WTC11 (cell line): ENCODE data around the gene WNT7A. TPM values are rescaled to one million over a fixed set of nuclear protein-coding genes. Genes with fewer than 3 reads are reported as not detected.

Source experiments
- ATAC-seq: fragments of 200-7000 bp; cut with Tn5 transposase; 2 replicates; pipeline ENCODE4 v1.10.0; 2021; ENCODE audit warnings: mild to moderate bottlenecking, moderate library complexity
- CTCF ChIA-PET: fragments of 300-600 bp; sonication (Branson Sonifier 250); formaldehyde crosslinking; loops from one replicate; lab custom pipeline; 2021; ENCODE audit warnings: antibody characterized with exemption; lab: Charles Lee
- POLR2A ChIA-PET: fragments of 350-600 bp; sonication (Branson Sonifier 250); formaldehyde crosslinking; loops from one replicate; lab custom pipeline; 2021; ENCODE audit warnings: antibody characterized with exemption; lab: Charles Lee
- DNase-seq: peaks from one replicate; pipeline ENCODE4 v3.0.0; 2021; ENCODE audit warnings: low spot score
- H3K27ac Mint-ChIP-seq: 2 replicates; pipeline ENCODE4 v1.8.0; 2021; ENCODE audit warnings: mixed read lengths
- H3K27me3 Mint-ChIP-seq: 2 replicates; pipeline ENCODE4 v1.8.0; 2021; ENCODE audit warnings: low read depth, mild to moderate bottlenecking, moderate library complexity, mixed read lengths
- H3K36me3 Mint-ChIP-seq: 2 replicates; pipeline ENCODE4 v1.8.0; 2021; ENCODE audit warnings: mixed read lengths
- H3K4me1 Mint-ChIP-seq: 2 replicates; pipeline ENCODE4 v1.8.0; 2022; ENCODE audit warnings: mixed read lengths
- H3K4me3 Mint-ChIP-seq: 2 replicates; pipeline ENCODE4 v1.8.0; 2021; ENCODE audit warnings: mild to moderate bottlenecking, moderate library complexity, mixed read lengths
- H3K9me3 Mint-ChIP-seq: 2 replicates; pipeline ENCODE4 v1.8.0; 2021; ENCODE audit warnings: mixed read lengths
- ARID4B ChIP-seq: sonication (generic); formaldehyde crosslinking; IDR thresholded peaks from 2 replicates; pipeline ENCODE4 v1.8.0; 2023; ENCODE audit warnings: missing genetic modification reagents, mild to moderate bottlenecking, borderline replicate concordance
- ATF2 ChIP-seq: sonication (generic); formaldehyde crosslinking; IDR thresholded peaks from 2 replicates; pipeline ENCODE4 v1.8.1; 2022; ENCODE audit warnings: low read depth, missing genetic modification reagents, borderline replicate concordance
- CBFB ChIP-seq: sonication (generic); formaldehyde crosslinking; IDR thresholded peaks from 2 replicates; pipeline ENCODE4 v1.8.1; 2022; ENCODE audit warnings: mild to moderate bottlenecking, low read depth, missing genetic modification reagents
- CDX4 ChIP-seq: fragments of 250-450 bp; sonication (Bioruptor Pico); IDR thresholded peaks from 2 replicates; pipeline ENCODE4 v1.9.0; 2021; ENCODE audit warnings: moderate library complexity, mild to moderate bottlenecking, inconsistent platforms, borderline replicate concordance
- CREB1 ChIP-seq: sonication (generic); formaldehyde crosslinking; IDR thresholded peaks from 2 replicates; pipeline ENCODE4 v1.8.0; 2023; ENCODE audit warnings: mild to moderate bottlenecking, missing genetic modification reagents
- E2F5 ChIP-seq: sonication (generic); formaldehyde crosslinking; IDR thresholded peaks from 2 replicates; pipeline ENCODE4 v1.8.1; 2022; ENCODE audit warnings: mild to moderate bottlenecking, moderate library complexity, missing genetic modification reagents
- FOXK1 ChIP-seq: sonication (generic); formaldehyde crosslinking; IDR thresholded peaks from 2 replicates; pipeline ENCODE4 v1.8.0; 2022; ENCODE audit warnings: mild to moderate bottlenecking, moderate library complexity, missing genetic modification reagents
- GRHL2 ChIP-seq: fragments of 250-450 bp; sonication (Bioruptor Pico); IDR thresholded peaks from 2 replicates; pipeline ENCODE4 v1.8.0; 2022; ENCODE audit warnings: mild to moderate bottlenecking, moderate library complexity; ENCODE audit not compliant: insufficient replicate concordance, severe bottlenecking
- GTF2I ChIP-seq: fragments of 250-450 bp; sonication (Bioruptor Pico); conservative IDR thresholded peaks from 2 replicates; pipeline ENCODE4 v1.4.0; 2021; ENCODE audit warnings: mild to moderate bottlenecking
- KAT7 ChIP-seq: sonication (generic); formaldehyde crosslinking; IDR thresholded peaks from 2 replicates; pipeline ENCODE4 v1.8.1; 2023; ENCODE audit warnings: missing genetic modification reagents, mild to moderate bottlenecking, borderline replicate concordance
- MYBL2 ChIP-seq: sonication (generic); formaldehyde crosslinking; IDR thresholded peaks from 2 replicates; pipeline ENCODE4 v1.8.1; 2023; ENCODE audit warnings: mild to moderate bottlenecking, moderate library complexity, missing genetic modification reagents
- NFE2L1 ChIP-seq: sonication (generic); formaldehyde crosslinking; IDR thresholded peaks from 2 replicates; pipeline ENCODE4 v1.8.1; 2023; ENCODE audit warnings: missing genetic modification reagents
- NR1H2 ChIP-seq: sonication (generic); formaldehyde crosslinking; IDR thresholded peaks from 2 replicates; pipeline ENCODE4 v1.9.0; 2021; ENCODE audit warnings: mild to moderate bottlenecking, moderate library complexity, missing genetic modification reagents
- SOX15 ChIP-seq: fragments of 250-450 bp; sonication (Bioruptor Pico); IDR thresholded peaks from 2 replicates; pipeline ENCODE4 v1.9.0; 2021; ENCODE audit warnings: mild to moderate bottlenecking
- TP53 ChIP-seq: sonication (generic); formaldehyde crosslinking; IDR thresholded peaks from 2 replicates; pipeline ENCODE4 v1.8.1; 2023; ENCODE audit warnings: mild to moderate bottlenecking, missing genetic modification reagents
- ZBTB21 ChIP-seq: sonication (generic); formaldehyde crosslinking; IDR thresholded peaks from 2 replicates; pipeline ENCODE4 v1.8.1; 2023; ENCODE audit warnings: mild to moderate bottlenecking, missing genetic modification reagents, borderline replicate concordance
- ZBTB43 ChIP-seq: sonication (generic); formaldehyde crosslinking; IDR thresholded peaks from 2 replicates; pipeline ENCODE4 v1.8.1; 2023; ENCODE audit warnings: mild to moderate bottlenecking, missing genetic modification reagents
- ZNF138 ChIP-seq: sonication (generic); formaldehyde crosslinking; conservative IDR thresholded peaks from 2 replicates; pipeline ENCODE4 v1.8.1; 2022; ENCODE audit warnings: mild to moderate bottlenecking, moderate library complexity, missing genetic modification reagents
- ZNF232 ChIP-seq: sonication (generic); formaldehyde crosslinking; IDR thresholded peaks from 2 replicates; pipeline ENCODE4 v1.8.0; 2022; ENCODE audit warnings: mild to moderate bottlenecking, missing genetic modification reagents
- ZNF263 ChIP-seq: sonication (generic); formaldehyde crosslinking; IDR thresholded peaks from 2 replicates; pipeline ENCODE4 v1.8.1; 2022; ENCODE audit warnings: low read depth, mild to moderate bottlenecking, moderate library complexity, missing genetic modification reagents
- ZNF317 ChIP-seq: sonication (generic); formaldehyde crosslinking; IDR thresholded peaks from 2 replicates; pipeline ENCODE4 v1.8.1; 2023; ENCODE audit warnings: low read depth, mild to moderate bottlenecking, moderate library complexity, missing genetic modification reagents, borderline replicate concordance
- ZNF396 ChIP-seq: fragments of 250-450 bp; sonication (Bioruptor Pico); IDR thresholded peaks from 2 replicates; pipeline ENCODE4 v1.8.0; 2021; ENCODE audit warnings: mild to moderate bottlenecking, moderate library complexity, borderline replicate concordance
- total RNA-seq: library from RNA; stranded (reverse); gene quantifications from 3 replicates; pipeline ENCODE4 v1.2.3, GENCODE V29; 2021

Gene WNT7A
- total RNA-seq, 1 experiment from 2014 or later, result 0.04 TPM

GRCh38 chr3:13927295-13927694 lies 47.4 kb upstream of the WNT7A start (continued):
- TF ChIP-seq ZBTB43 (CRISPR knock-in tag), result no peak
- no peak for TF ChIP-seq ARID4B (CRISPR knock-in tag)
- TF ChIP-seq ZNF138 (CRISPR knock-in tag), result no peak
- TF ChIP-seq ZBTB21 (CRISPR knock-in tag), result no peak

GRCh38 chr3:13916375-13916774 lies 36.5 kb upstream of the WNT7A start:
- H3K27ac Mint-ChIP-seq, result no peak overlapping the region
- peaks cover 78% of the 10 kb centered on the region for H3K9me3 Mint-ChIP-seq
- H3K4me3 Mint-ChIP-seq, result no peak overlapping the region
- H3K4me1 Mint-ChIP-seq, result no peaks in the 10 kb centered on the region
- ChIA-PET CTCF (no interaction called here), POLR2A (no interaction called here)
- H3K36me3 Mint-ChIP-seq, result peaks cover 9% of the 10 kb centered on the region
- ATAC-seq (no peak), DNase-seq (no peak)
- H3K27me3 Mint-ChIP-seq, result peaks cover 31% of the 10 kb centered on the region
- TF ChIP-seq NR1H2 (CRISPR knock-in tag), result no peak
- TF ChIP-seq GTF2I (CRISPR knock-in tag), result no peak
- TF ChIP-seq NFE2L1, result no peak
- TF ChIP-seq ZNF317 (CRISPR knock-in tag), result no peak
- TF ChIP-seq FOXK1 (CRISPR knock-in tag), result no peak
- no peak for TF ChIP-seq SOX15 (CRISPR knock-in tag)
- no peak for TF ChIP-seq ZNF396 (CRISPR knock-in tag)
- no peak for TF ChIP-seq CDX4 (CRISPR knock-in tag)
- TF ChIP-seq ATF2 (CRISPR knock-in tag), result no peak
- no peak for TF ChIP-seq ZNF263 (CRISPR knock-in tag)
- TF ChIP-seq KAT7 (CRISPR knock-in tag), result no peak
- no peak for TF ChIP-seq GRHL2 (CRISPR knock-in tag)
- no peak for TF ChIP-seq E2F5 (CRISPR knock-in tag)
- TF ChIP-seq ZNF232 (CRISPR knock-in tag), result no peak
- no peak for TF ChIP-seq CREB1 (CRISPR knock-in tag)
- no peak for TF ChIP-seq MYBL2 (CRISPR knock-in tag)
- TF ChIP-seq CBFB, result no peak
- TF ChIP-seq TP53 (CRISPR knock-in tag), result no peak
